Gastrocnemius medialis (tissue), 4 donors: ENCODE data around the gene CTBS. TPM values are rescaled to one million over a fixed set of nuclear protein-coding genes. Genes with fewer than 3 reads are reported as not detected.

ENCODE experiments used
- ATAC-seq, 2 donors: fragments of 150-250 bp; one replicate each; pipeline ENCODE4 v1.9.1; 2016
- DNase-seq, 2 donors: peaks; one replicate each; pipeline ENCODE4 v3.0.0-alpha.2; 2019
- H3K27ac ChIP-seq, 4 donors: fragments of 200-600 bp; sonication (generic); 1 replicate in 1 of 4; 2 replicates in 3 of 4; pipeline ENCODE4 v1.5.1; 2016 to 2018; ENCODE audit warnings: mild to moderate bottlenecking in 2 of 4, moderate library complexity in 1 of 4
- H3K27me3 ChIP-seq, 3 donors: fragments of 200-600 bp; sonication (generic) in 2 of 3; 1 replicate in 1 of 3; 2 replicates in 2 of 3; pipeline versions ENCODE4 v1.5.1 to v1.6.0; 2016 to 2019; ENCODE audit warnings: mild to moderate bottlenecking in 1 of 3, moderate library complexity in 1 of 3
- H3K36me3 ChIP-seq, 2 donors: fragments of 200-600 bp; sonication (generic) in 1 of 2; one replicate each; pipeline ENCODE4 v1.5.1; 2017 to 2018
- H3K4me1 ChIP-seq, 2 donors: fragments of 200-600 bp; sonication (generic) in 1 of 2; one replicate each; pipeline ENCODE4 v1.5.1; 2016 to 2017; ENCODE audit warnings: mild to moderate bottlenecking in 2 of 2
- H3K4me3 ChIP-seq, 4 donors: fragments of 200-600 bp; sonication (generic) in 3 of 4; 1 replicate in 1 of 4; 2 replicates in 3 of 4; pipeline ENCODE4 v1.5.1; 2016 to 2019; ENCODE audit warnings: mild to moderate bottlenecking in 2 of 4
- H3K9me3 ChIP-seq, 3 donors: fragments of 200-600 bp; sonication (generic) in 2 of 3; 1 replicate in 1 of 3; 2 replicates in 2 of 3; pipeline ENCODE4 v1.5.1; 2016 to 2019
- POLR2A ChIP-seq, 2 donors: fragments of 450-650 bp; IDR thresholded peaks; one replicate each; pipeline ENCODE4 v1.6.1; 2017; ENCODE audit warnings: antibody characterized with exemption in 2 of 2, mild to moderate bottlenecking in 2 of 2, moderate library complexity in 2 of 2
- in situ Hi-C, 4 donors: fragments of 200-750 bp; cut with MboI; loops; one replicate each; pipeline versions ENCODE4 v1.15.0 to v1.8.0; 2017; ENCODE audit warnings: low sequenced_read_pairs in 4 of 4
- intact Hi-C: fragments of 100-400 bp; cut with DNase I; formaldehyde crosslinking; loops from one replicate; pipeline ENCODE4 v1.15.1; 2023; ENCODE audit warnings: low total_unique reads
- total RNA-seq, 4 donors: library from RNA; depleted of rRNA; stranded (reverse); fragments of >200 nt; gene quantifications; one replicate each; pipeline versions ENCODE4 v1.1.0 to v1.2.3, GENCODE V29; 2016
- TF ChIP-seq, protein P1 (sequence below), 5 experiments: fragments of 450-650 bp in 3 of 5; fragments of 200-600 bp in 2 of 5; sonication (generic) in 2 of 5; IDR thresholded peaks in 4 of 5; conservative IDR thresholded peaks in 1 of 5; 1 replicate in 4 of 5; 2 replicates in 1 of 5; pipeline ENCODE4 v1.5.1; 2016 to 2019; ENCODE audit warnings: antibody characterized with exemption in 5 of 5, mild to moderate bottlenecking in 3 of 5, moderate library complexity in 3 of 5

The CTBS gene
- total RNA-seq, 4 donors from 2014 or later, result 4.0 to 6.6 (median 4.7) TPM

DNA sequence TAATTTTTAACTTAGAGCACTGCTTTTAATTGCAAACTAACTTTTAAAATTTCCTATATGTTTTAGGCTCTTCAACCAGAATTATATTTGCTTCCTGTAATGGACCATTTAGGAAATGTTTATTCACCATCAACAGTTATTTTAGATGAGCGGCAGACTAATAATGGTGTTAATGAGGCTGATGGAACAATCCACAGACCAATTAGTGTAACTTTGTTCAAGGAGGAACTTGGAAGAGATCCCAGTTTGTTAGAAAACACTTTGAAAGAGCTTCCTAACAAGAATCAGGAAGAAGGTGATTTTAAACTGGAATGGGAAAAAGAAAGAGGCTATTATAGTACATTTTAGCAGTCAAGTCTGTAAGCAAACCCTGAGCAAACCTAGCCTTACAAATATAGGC lies 48.5 kb downstream of the CTBS start:
- no peak for TF ChIP-seq POLR2A (IDR thresholded peaks at IDR 0.05)
- Histone ChIP-seq H3K27me3 (no peaks in the 10 kb centered on the region), H3K36me3 (no peaks in the 10 kb centered on the region), H3K4me3 (no peak overlapping the region), H3K4me1 (peaks cover 4 to 12% of the 10 kb centered on the region in 2 donors), H3K27ac (no peak overlapping the region), H3K9me3 (no peaks in the 10 kb centered on the region)
- intact Hi-C loops, result no loop called here
- DNase-seq, result no peak
- in situ Hi-C loops, result no loop called here
- no peak for ATAC-seq

DNA sequence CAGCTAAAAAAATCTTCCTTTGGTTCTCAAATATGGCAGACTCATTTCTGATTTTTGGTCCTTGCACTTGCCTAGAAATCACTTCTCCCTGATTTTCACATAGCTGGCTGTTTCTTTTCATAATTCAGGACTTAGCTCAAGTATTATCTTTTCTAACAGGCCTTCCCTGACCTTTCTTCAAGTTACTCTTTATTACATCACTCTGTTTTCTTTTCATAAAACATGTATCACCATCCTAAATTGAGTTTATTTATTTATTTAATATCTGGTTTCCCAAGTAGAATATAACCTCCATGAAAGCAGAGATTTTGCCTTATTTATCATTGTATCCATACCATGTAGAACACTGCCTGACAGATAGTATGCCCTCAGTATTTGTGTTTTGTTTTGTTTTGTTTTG lies 49.6 kb downstream of the CTBS start:
- Histone ChIP-seq H3K4me3 (no peak overlapping the region), H3K4me1 (peaks cover 4 to 12% of the 10 kb centered on the region in 2 donors), H3K9me3 (no peaks in the 10 kb centered on the region), H3K36me3 (no peaks in the 10 kb centered on the region), H3K27me3 (no peaks in the 10 kb centered on the region), H3K27ac (no peak overlapping the region)
- intact Hi-C loops (no loop called here), in situ Hi-C loops (no loop called here)
- DNase-seq (no peak), ATAC-seq (no peak)
- TF ChIP-seq POLR2A (IDR thresholded peaks at IDR 0.05), result no peak
- TF ChIP-seq, protein P1, sequence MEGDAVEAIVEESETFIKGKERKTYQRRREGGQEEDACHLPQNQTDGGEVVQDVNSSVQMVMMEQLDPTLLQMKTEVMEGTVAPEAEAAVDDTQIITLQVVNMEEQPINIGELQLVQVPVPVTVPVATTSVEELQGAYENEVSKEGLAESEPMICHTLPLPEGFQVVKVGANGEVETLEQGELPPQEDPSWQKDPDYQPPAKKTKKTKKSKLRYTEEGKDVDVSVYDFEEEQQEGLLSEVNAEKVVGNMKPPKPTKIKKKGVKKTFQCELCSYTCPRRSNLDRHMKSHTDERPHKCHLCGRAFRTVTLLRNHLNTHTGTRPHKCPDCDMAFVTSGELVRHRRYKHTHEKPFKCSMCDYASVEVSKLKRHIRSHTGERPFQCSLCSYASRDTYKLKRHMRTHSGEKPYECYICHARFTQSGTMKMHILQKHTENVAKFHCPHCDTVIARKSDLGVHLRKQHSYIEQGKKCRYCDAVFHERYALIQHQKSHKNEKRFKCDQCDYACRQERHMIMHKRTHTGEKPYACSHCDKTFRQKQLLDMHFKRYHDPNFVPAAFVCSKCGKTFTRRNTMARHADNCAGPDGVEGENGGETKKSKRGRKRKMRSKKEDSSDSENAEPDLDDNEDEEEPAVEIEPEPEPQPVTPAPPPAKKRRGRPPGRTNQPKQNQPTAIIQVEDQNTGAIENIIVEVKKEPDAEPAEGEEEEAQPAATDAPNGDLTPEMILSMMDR (IDR thresholded peaks at IDR 0.05 in 4 of 5, conservative IDR thresholded peaks at IDR 0.05 in 1 of 5), result no peak

DNA sequence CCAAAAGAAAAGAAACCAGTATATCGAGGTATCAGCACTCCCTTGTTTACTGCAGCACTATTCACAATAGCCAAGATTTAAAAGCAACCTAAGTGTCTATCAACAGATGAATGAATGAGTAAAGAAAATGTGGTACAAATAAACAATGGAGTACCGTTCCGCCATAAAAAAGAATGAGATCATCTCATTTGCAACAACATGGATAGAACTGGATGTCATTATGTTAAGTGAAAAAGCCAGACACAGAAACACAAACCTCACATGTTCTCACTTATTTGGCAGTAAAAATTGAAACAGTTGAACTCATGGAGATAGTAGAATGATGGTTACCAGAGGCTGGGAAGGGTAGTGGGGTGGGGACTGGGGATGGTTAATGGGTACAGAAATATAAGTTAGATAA lies 63.6 kb downstream of the CTBS start:
- intact Hi-C loops, result no loop called here
- peaks cover 5 to 6% of the 10 kb centered on the region in 2 donors for H3K4me1 ChIP-seq
- no peaks in the 10 kb centered on the region for H3K9me3 ChIP-seq
- H3K27me3 ChIP-seq, result no peaks in the 10 kb centered on the region
- no peak for TF ChIP-seq POLR2A (IDR thresholded peaks at IDR 0.05)
- TF ChIP-seq, protein P1 (IDR thresholded peaks at IDR 0.05 in 4 of 5, conservative IDR thresholded peaks at IDR 0.05 in 1 of 5), result no peak
- ATAC-seq (no peak), DNase-seq (no peak)
- in situ Hi-C loops, result no loop called here
- no peaks in the 10 kb centered on the region for H3K36me3 ChIP-seq
- H3K4me3 ChIP-seq, result no peak overlapping the region
- H3K27ac ChIP-seq, result no peak overlapping the region

DNA sequence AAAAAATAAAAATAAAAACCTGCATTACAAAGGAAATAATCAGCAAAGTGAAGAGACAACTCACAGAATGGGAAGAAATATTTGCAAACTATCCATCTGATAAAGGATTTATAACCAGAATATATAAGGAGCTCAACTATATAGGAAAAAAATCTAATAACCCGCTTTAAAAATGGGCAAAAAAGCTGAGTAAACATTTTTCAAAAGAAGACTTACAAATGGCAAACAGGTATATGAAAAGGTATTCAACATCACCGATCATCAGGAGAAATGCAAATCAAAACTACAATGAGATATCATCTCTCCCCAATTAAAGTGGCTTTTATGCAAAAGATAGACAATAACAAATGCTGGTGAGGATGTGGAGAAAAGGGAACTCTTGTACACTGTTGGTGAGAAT lies 64.1 kb downstream of the CTBS start:
- in situ Hi-C loops, result no loop called here
- Histone ChIP-seq H3K36me3 (no peaks in the 10 kb centered on the region), H3K4me3 (no peak overlapping the region), H3K27me3 (no peaks in the 10 kb centered on the region), H3K27ac (no peak overlapping the region), H3K4me1 (peaks cover 5 to 6% of the 10 kb centered on the region in 2 donors), H3K9me3 (no peaks in the 10 kb centered on the region)
- intact Hi-C loops, result no loop called here
- ATAC-seq (no peak), DNase-seq (no peak)
- TF ChIP-seq POLR2A (IDR thresholded peaks at IDR 0.05), result no peak
- TF ChIP-seq, protein P1 (IDR thresholded peaks at IDR 0.05 in 4 of 5, conservative IDR thresholded peaks at IDR 0.05 in 1 of 5), result no peak

DNA sequence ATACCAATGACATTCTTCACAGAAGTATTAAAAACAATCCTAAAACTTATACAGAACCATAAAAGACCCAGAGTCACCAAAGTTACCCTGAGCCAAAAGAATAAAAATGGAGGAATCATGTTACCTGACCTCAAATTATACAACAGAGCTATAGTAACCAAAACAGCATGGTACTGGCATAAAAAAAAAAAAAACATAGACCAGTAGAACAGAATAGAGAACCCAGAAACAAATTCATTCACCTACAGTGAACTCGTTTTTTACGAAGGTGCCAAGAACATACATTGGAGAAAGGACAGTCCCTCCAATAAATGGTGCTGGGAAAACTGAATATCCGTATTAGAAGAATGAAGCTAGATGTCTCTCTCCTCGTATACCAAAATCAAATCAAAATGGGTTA lies 65.2 kb downstream of the CTBS start:
- Histone ChIP-seq H3K36me3 (no peaks in the 10 kb centered on the region), H3K27ac (no peak overlapping the region), H3K27me3 (no peaks in the 10 kb centered on the region), H3K9me3 (no peaks in the 10 kb centered on the region), H3K4me3 (no peak overlapping the region), H3K4me1 (peaks cover 12 to 15% of the 10 kb centered on the region in 2 donors)
- intact Hi-C loops, result loop anchor here (5.0 to 10.0 kb wide), 5 partner anchors 96 to 1076 kb away; partner anchors contain the start of genes CCN1 and SAMD13
- in situ Hi-C loops, result loop anchor here in 1 of 4 donors (5.0 kb wide), 1 partner anchor 63 kb away; the partner anchor contains the start of gene CTBS
- DNase-seq (no peak), ATAC-seq (no peak)
- TF ChIP-seq, protein P1 (IDR thresholded peaks at IDR 0.05 in 4 of 5, conservative IDR thresholded peaks at IDR 0.05 in 1 of 5), result no peak
- TF ChIP-seq POLR2A (IDR thresholded peaks at IDR 0.05), result no peak
